Spleen (tissue), 7 donors: ENCODE measurements around the gene ARHGAP24.

Source experiments
- POLR2A ChIP-seq, 3 donors: fragments of 450-650 bp; IDR thresholded peaks; one replicate each; pipeline ENCODE4 v1.5.1; 2017; ENCODE audit warnings: antibody characterized with exemption in 3 of 3, mild to moderate bottlenecking in 1 of 3
- TF ChIP-seq, protein P1 (sequence below), 11 experiments: fragments of 200-600 bp in 7 of 11; fragments of 450-650 bp in 4 of 11; sonication (generic) in 4 of 11; IDR thresholded peaks in 8 of 11; conservative IDR thresholded peaks in 3 of 11; 1 replicate in 7 of 11; 2 replicates in 4 of 11; pipeline versions ENCODE4 v1.4.0 to v1.8.0; 2016 to 2021; ENCODE audit warnings: antibody characterized with exemption in 11 of 11, inconsistent platforms in 4 of 11, mild to moderate bottlenecking in 1 of 11
- donor health status: DM: no; HTN: no; CAD: no; lungs with moderate emphysema.
- donor health status: DM: no; HTN: no; CAD: no.
- donor health status: DM: no; HTN: no; CAD: no.

DNA sequence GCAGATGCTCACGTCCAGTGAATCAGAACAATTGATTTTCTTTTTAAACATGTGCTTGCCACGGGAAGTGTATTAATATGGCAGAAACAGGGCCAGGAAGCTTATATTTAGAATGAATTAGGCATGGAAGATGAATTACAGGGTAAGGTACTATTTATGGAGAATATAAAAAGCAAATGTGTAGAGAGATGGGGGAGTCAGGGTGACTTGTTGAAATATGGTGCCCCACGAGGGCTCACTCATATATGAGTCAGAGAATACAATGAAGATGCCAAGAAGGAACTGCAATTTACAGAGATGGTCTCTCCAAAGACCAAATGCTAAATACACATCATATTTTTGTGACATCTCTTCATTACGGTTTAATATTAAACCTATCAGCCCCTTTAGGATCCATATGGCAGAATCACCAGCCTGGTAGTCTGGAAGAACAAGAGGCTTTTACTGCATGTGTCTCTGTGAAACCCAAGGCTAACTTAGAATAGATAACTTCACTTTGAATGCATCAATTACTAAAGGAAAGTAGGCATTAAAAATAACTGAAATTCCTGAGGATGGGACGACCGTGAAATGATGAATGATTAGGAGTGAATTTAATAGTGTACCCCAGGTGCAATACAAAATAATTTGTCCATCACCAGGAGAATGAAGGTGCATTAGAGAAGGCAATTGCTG is 385.3 kb downstream of the ARHGAP24 start:
- TF ChIP-seq, protein P1, sequence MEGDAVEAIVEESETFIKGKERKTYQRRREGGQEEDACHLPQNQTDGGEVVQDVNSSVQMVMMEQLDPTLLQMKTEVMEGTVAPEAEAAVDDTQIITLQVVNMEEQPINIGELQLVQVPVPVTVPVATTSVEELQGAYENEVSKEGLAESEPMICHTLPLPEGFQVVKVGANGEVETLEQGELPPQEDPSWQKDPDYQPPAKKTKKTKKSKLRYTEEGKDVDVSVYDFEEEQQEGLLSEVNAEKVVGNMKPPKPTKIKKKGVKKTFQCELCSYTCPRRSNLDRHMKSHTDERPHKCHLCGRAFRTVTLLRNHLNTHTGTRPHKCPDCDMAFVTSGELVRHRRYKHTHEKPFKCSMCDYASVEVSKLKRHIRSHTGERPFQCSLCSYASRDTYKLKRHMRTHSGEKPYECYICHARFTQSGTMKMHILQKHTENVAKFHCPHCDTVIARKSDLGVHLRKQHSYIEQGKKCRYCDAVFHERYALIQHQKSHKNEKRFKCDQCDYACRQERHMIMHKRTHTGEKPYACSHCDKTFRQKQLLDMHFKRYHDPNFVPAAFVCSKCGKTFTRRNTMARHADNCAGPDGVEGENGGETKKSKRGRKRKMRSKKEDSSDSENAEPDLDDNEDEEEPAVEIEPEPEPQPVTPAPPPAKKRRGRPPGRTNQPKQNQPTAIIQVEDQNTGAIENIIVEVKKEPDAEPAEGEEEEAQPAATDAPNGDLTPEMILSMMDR (IDR thresholded peaks at IDR 0.05 in 8 of 11, conservative IDR thresholded peaks at IDR 0.05 in 3 of 11): no peak
- no peak for TF ChIP-seq POLR2A (IDR thresholded peaks at IDR 0.05)
